IPS-20b (cell line): ENCODE measurements around the gene UBAP2.

Experiments
- H3K27ac ChIP-seq: one replicate; pipeline ENCODE4 v1.5.1; 2013; ENCODE audit warnings: low read length
- H3K27me3 ChIP-seq: 2 replicates; pipeline ENCODE4 v1.6.1; 2013; ENCODE audit warnings: mild to moderate bottlenecking, low read length, inconsistent platforms; ENCODE audit not compliant: insufficient read depth
- H3K36me3 ChIP-seq: 2 replicates; pipeline ENCODE4 v1.6.1; 2013; ENCODE audit warnings: low read depth, mild to moderate bottlenecking, inconsistent platforms, low read length, moderate library complexity; ENCODE audit not compliant: insufficient read depth
- H3K4me1 ChIP-seq: 2 replicates; pipeline ENCODE4 v1.6.1; 2013; ENCODE audit warnings: mild to moderate bottlenecking, control low read depth, inconsistent platforms, low read length, moderate library complexity; ENCODE audit not compliant: insufficient read depth
- H3K4me3 ChIP-seq: 2 replicates; pipeline ENCODE4 v1.5.1; 2013; ENCODE audit warnings: mild to moderate bottlenecking, low read length, inconsistent platforms
- H3K9ac ChIP-seq: 2 replicates; pipeline ENCODE4 v1.6.1; 2013; ENCODE audit warnings: low read depth, mild to moderate bottlenecking, inconsistent platforms, low read length, moderate library complexity
- H3K9me3 ChIP-seq: 2 replicates; pipeline ENCODE4 v1.6.1; 2013; ENCODE audit warnings: mild to moderate bottlenecking, low read depth, low read length, inconsistent platforms; ENCODE audit not compliant: insufficient read depth

Gene UBAP2

GRCh38 chr9:33908749-33909148 is 139.9 kb downstream of the UBAP2 start:
- H3K27ac ChIP-seq: no peak overlapping the region
- no peak overlapping the region for H3K4me3 ChIP-seq
- H3K36me3 ChIP-seq: peaks cover 27% of the 10 kb centered on the region
- H3K27me3 ChIP-seq: no peaks in the 10 kb centered on the region
- H3K4me1 ChIP-seq: no peaks in the 10 kb centered on the region
- no peak overlapping the region for H3K9ac ChIP-seq
- no peaks in the 10 kb centered on the region for H3K9me3 ChIP-seq

DNA sequence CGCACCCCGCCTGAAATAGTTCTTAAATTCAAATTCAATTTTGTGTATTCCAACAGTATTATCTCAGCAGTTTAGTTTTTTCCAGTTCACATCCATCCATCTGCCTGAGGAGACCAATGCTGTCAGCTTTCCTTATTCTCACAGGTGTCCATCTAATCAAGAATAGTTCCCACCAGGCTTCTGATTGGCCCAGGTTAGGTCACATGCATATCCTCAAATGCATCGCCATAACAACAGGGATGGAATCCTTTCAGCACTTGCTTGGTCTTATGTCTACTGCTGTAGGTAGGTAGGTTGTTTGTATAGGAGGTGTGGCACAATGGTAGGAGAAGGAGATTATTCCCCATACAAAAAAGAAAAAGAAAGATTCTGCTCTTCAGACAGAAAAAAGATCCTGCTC is 140.6 kb downstream of the UBAP2 start:
- H3K27ac ChIP-seq: no peak overlapping the region
- no peaks in the 10 kb centered on the region for H3K27me3 ChIP-seq
- peaks cover 6% of the 10 kb centered on the region; the same call in 1 of the 2 replicates for H3K4me1 ChIP-seq
- no peaks in the 10 kb centered on the region for H3K9me3 ChIP-seq
- no peak overlapping the region for H3K4me3 ChIP-seq
- H3K36me3 ChIP-seq: peaks cover 21% of the 10 kb centered on the region
- no peak overlapping the region for H3K9ac ChIP-seq

DNA sequence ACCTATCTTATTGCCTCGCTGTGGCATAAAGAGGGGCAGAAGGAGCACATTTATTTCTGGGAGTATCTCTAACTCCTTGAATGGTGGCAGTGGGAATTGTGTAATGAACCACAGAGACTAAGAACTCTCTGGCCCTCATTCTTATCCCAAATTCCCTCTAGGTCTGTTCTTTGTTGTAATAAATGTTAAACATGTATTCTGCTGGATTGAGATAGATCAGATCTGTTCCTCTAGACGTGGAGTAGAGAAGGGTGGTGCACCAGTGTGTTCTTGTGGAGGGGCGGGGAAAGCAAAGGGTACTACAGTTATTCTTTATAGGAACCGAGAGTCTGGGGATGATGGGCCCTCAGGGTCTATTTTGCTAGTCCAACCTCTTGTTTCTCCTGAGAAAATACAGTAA is 141.3 kb downstream of the UBAP2 start:
- Histone ChIP-seq H3K27me3 (no peaks in the 10 kb centered on the region), H3K36me3 (peaks cover 16% of the 10 kb centered on the region), H3K4me1 (peaks cover 6% of the 10 kb centered on the region; the same call in 1 of the 2 replicates), H3K9ac (no peak overlapping the region), H3K9me3 (no peaks in the 10 kb centered on the region), H3K4me3 (no peak overlapping the region), H3K27ac (no peak overlapping the region)

GRCh38 chr9:33906769-33907168 is 141.9 kb downstream of the UBAP2 start:
- Histone ChIP-seq H3K36me3 (peaks cover 15% of the 10 kb centered on the region), H3K9ac (no peak overlapping the region), H3K4me1 (peaks cover 6% of the 10 kb centered on the region; the same call in 1 of the 2 replicates), H3K4me3 (no peak overlapping the region), H3K27me3 (no peaks in the 10 kb centered on the region), H3K9me3 (no peaks in the 10 kb centered on the region), H3K27ac (no peak overlapping the region)

GRCh38 chr9:33905137-33905536 is 143.6 kb downstream of the UBAP2 start:
- Histone ChIP-seq H3K27ac (no peak overlapping the region), H3K4me3 (no peak overlapping the region), H3K36me3 (peaks cover 25% of the 10 kb centered on the region), H3K9ac (no peak overlapping the region), H3K27me3 (no peaks in the 10 kb centered on the region), H3K9me3 (no peaks in the 10 kb centered on the region), H3K4me1 (peaks cover 6% of the 10 kb centered on the region; the same call in 1 of the 2 replicates)

GRCh38 chr9:33903157-33903780 is 145.4 kb downstream of the UBAP2 start:
- Histone ChIP-seq H3K9ac (peak overlapping the region; percentile 16; the same call in 1 of the 2 replicates), H3K36me3 (peaks cover 26% of the 10 kb centered on the region), H3K27ac (no peak overlapping the region), H3K4me3 (peak overlapping the region; percentile 19; the same call in 1 of the 2 replicates), H3K4me1 (peaks cover 6% of the 10 kb centered on the region; the same call in 1 of the 2 replicates), H3K27me3 (no peaks in the 10 kb centered on the region), H3K9me3 (no peaks in the 10 kb centered on the region)

GRCh38 chr9:33894316-33894715 is 154.4 kb downstream of the UBAP2 start:
- Histone ChIP-seq H3K36me3 (peaks cover 14% of the 10 kb centered on the region), H3K9ac (no peak overlapping the region), H3K4me3 (no peak overlapping the region), H3K9me3 (no peaks in the 10 kb centered on the region), H3K27ac (no peak overlapping the region), H3K4me1 (no peaks in the 10 kb centered on the region), H3K27me3 (no peaks in the 10 kb centered on the region)

DNA sequence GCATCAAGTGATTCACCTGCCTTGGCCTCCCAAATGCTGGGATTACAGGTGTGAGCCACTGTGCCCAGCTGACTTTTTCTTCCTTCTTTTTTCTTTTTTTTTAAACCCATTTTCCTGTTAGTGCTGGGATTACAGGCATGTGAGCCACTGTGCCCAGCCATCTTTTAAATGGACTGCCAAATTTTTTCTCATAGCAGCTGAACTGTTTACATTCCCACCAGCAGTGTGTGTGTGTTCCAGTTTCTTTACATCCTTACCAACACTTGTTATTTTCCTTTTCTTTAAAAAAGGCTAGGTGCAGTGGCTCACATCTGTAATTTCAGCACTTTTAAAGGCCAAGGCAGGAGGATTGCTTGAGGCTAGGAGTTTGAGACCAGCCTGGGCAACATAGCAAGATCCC is 154.8 kb downstream of the UBAP2 start:
- Histone ChIP-seq H3K9ac (no peak overlapping the region), H3K4me1 (no peaks in the 10 kb centered on the region), H3K36me3 (peaks cover 19% of the 10 kb centered on the region), H3K9me3 (no peaks in the 10 kb centered on the region), H3K27me3 (no peaks in the 10 kb centered on the region), H3K27ac (no peak overlapping the region), H3K4me3 (no peak overlapping the region)

DNA sequence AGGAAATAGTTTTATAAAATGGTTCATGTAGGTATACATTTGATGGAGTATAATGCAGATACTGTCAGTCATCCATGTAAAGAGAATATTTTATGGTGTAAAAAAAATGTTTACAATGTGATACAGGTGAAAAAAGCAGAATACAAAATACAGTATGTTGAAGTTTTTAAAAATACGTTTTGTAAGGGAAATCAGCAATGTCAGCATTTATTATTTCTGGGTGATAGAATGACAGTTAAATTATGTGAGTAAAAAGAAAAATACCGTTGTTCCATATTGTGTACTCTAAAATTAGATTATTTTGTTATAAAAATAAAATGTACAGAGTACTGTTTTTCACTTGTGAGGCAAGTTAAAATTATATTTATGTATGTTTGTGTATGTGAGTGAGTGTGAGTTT is 162.7 kb downstream of the UBAP2 start:
- Histone ChIP-seq H3K9me3 (no peaks in the 10 kb centered on the region), H3K4me1 (peaks cover 10% of the 10 kb centered on the region; the same call in 1 of the 2 replicates), H3K27me3 (no peaks in the 10 kb centered on the region), H3K27ac (no peak overlapping the region), H3K4me3 (no peak overlapping the region), H3K36me3 (peaks cover 17% of the 10 kb centered on the region), H3K9ac (no peak overlapping the region)

DNA sequence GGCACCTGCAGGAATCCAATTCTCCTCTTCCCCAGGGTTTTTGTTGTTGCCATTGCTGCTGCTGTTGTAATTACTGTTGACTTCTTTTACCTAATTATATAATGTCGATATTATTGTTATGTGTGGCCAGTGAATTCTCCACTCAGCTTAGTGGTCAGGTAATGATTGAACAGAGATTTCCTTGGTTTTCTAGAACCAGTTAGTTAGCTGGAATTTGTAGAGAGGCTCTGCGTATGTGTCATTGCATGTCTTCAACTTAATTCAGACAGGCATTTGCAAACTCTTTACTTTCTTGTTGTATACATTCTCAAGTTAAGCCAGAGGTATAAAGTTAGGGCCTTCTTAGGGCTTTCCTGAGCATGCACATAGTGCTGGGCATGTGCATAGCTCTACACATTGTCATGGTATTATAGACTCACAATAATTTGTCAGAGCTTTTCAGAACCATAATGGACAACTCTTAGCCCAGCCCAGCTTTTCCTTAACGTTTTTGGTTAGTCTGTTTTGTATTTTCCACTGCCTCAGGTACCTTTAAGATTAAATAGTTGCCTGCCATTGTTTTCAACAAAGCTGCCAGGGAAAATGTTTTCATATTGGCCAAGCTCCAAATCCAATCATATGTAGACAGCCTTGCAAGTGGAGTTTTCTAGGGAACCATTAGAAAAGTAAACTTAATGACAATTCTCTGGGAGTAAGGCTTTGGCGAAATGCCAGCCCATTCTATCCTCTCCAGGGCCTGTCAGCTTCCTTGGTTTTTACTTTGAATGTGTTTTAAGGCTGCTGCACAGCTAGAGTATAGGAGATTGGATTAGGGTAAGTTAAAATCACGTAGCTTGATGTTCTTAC is 163.6 kb downstream of the UBAP2 start:
- Histone ChIP-seq H3K4me1 (peaks cover 17% of the 10 kb centered on the region), H3K4me3 (no peak overlapping the region), H3K27ac (no peak overlapping the region), H3K9me3 (no peaks in the 10 kb centered on the region), H3K9ac (no peak overlapping the region), H3K27me3 (no peaks in the 10 kb centered on the region), H3K36me3 (peaks cover 17% of the 10 kb centered on the region)

DNA sequence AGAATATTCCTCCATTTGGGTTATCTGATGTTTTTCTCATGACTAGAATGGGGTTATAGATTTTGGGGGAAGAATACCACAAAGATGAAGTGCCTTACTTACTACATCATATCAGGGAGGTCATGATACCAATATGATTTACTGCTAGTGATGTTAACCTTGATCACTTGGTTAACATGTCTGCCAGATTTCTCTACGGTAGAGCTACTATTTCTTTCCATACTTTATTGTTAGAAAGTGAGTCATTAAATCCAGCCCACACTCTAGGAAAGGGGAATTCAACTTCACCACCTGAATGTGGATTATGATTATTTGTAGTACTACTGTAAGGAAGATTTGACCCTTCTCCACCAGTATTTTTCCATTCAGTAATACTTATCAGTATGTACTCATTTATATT is 167.1 kb downstream of the UBAP2 start:
- Histone ChIP-seq H3K4me1 (peaks cover 17% of the 10 kb centered on the region), H3K9ac (no peak overlapping the region), H3K4me3 (no peak overlapping the region), H3K27ac (no peak overlapping the region), H3K36me3 (no peaks in the 10 kb centered on the region), H3K9me3 (no peaks in the 10 kb centered on the region), H3K27me3 (no peaks in the 10 kb centered on the region)
